Cardiac muscle cell (in vitro differentiated cells and primary cell): ENCODE measurements around the gene TLK2. TPM values are rescaled to one million over a fixed set of nuclear protein-coding genes. Genes with fewer than 3 reads are reported as not detected.
A peak's percentile ranks its signal among the peaks of the same experiment; 100 is the strongest.
"Not testable (repeated sequence)": the region's sequence is repeated elsewhere in the genome, so short reads cannot be mapped to it uniquely, and the experiment has no call there.

Experiments used
- DNase-seq, 2 donors: peaks; one replicate each; pipeline versions ENCODE4 v3.0.0 to v3.0.0-alpha.2; 2010 to 2017; ENCODE audit warnings: low read depth in 1 of 2, low spot score in 1 of 2
- H3K27ac ChIP-seq: fragments of 200-600 bp; sonication (generic); 2 replicates; pipeline ENCODE4 v1.5.1; 2016
- H3K27me3 ChIP-seq: fragments of 200-600 bp; sonication (generic); 2 replicates; pipeline ENCODE4 v1.6.0; 2016; ENCODE audit warnings: control low read depth
- H3K36me3 ChIP-seq: fragments of 200-600 bp; sonication (generic); 2 replicates; pipeline ENCODE4 v1.5.1; 2016; ENCODE audit warnings: control low read depth
- H3K4me1 ChIP-seq: fragments of 200-600 bp; sonication (generic); 2 replicates; pipeline ENCODE4 v1.8.1; 2017; ENCODE audit warnings: low read depth, mild to moderate bottlenecking, mixed run types
- H3K4me3 ChIP-seq: fragments of 200-600 bp; sonication (generic); 2 replicates; pipeline ENCODE4 v1.5.1; 2016; ENCODE audit warnings: mild to moderate bottlenecking
- H3K9me3 ChIP-seq: fragments of 200-600 bp; sonication (generic); 2 replicates; pipeline ENCODE4 v1.5.1; 2017; ENCODE audit warnings: low read depth, mild to moderate bottlenecking, control low read depth
- polyA plus RNA-seq: library from polyadenylated mRNA; unstranded; fragments of >200 nt; fragmentation: Nextera tagmentation; extraction: Ambion mirVana; gene quantifications from 2 replicates; pipeline ENCODE4 v1.2.1, GENCODE V29; 2016
- total RNA-seq: library from RNA; depleted of rRNA; stranded (reverse); fragments of >200 nt; gene quantifications from 2 replicates; pipeline ENCODE4 v1.2.3, GENCODE V29; 2016

The TLK2 gene
- total and polyA plus RNA-seq, 2 experiments from 2014 or later, result 36.8 to 43.1 TPM

DNA sequence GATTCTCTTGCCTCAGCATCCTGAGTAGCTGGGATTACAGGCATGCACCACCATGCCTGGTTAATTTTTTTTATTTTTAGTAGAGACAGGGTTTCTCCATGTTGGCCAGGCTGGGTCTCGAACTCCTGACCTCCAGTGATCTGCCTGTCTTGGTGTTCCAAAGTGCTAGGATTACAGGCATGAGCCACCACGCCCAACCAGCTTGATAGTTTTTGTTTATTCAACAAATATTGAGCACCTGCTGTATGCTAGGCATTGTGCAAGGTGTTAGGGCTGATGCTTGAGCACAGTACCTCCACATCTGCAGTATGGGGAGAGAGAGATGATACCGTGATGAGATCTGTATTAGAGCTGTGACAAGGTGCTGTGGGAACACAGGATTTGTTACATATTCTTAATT, 3.9 kb downstream of the TLK2 start:
- H3K4me3 ChIP-seq, DNase-seq, H3K4me1 ChIP-seq, H3K36me3 ChIP-seq, H3K9me3 ChIP-seq, H3K27me3 ChIP-seq: not testable (repeated sequence)
- H3K27ac ChIP-seq, result peak overlapping the region; percentile 34

DNA sequence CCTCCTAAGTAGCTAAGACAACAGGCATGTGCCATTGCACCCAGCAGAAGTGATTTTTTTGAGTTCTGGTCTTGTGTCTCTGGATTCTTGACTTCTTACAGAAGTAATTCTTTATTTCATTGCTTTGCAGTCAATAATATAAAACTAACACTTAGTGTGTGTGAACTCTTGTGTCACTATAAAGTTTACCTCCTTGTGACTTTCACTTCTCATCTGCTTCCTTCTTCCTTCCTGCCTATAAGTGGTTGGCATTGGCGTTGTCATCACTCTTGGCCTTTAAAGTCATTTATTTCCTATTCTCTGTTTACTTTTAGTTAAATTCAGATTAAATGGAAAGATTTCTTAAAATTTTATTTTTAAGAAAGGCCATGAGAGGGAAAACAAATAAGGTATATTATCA, 12.4 kb downstream of the TLK2 start:
- not testable (repeated sequence) for H3K9me3 ChIP-seq, H3K27me3 ChIP-seq, H3K36me3 ChIP-seq, H3K27ac ChIP-seq, H3K4me3 ChIP-seq, H3K4me1 ChIP-seq, DNase-seq

DNA sequence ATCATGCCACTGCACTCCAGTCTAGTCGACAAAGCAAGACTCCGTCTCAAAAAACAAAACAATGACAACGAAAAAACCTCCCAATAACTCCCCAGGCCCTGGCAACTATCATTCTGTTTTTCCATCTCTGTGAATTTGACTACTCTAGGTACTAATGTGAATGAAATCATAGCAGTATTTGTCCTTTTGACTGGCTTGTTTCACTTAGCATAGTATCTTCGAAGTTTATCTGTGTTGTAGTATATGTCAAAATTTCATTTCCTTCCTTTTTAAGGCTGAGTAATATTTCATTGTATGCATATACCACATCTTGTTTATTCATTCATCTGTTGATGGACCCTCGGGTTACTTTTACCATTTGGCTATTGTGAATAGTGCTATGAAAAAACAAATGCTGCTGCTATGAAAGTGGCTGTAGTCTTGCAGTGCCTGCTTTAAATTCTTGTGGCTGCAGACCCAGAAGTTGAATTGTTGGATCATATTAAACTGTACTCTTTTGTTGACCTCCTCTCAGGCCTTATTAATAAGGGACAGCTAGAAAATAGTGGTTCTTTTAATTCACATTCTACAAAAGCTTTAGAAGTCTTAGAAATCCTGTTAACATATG, 14.5 kb downstream of the TLK2 start:
- not testable (repeated sequence) for H3K9me3 ChIP-seq, H3K4me1 ChIP-seq, H3K4me3 ChIP-seq, H3K36me3 ChIP-seq, H3K27ac ChIP-seq, DNase-seq, H3K27me3 ChIP-seq

DNA sequence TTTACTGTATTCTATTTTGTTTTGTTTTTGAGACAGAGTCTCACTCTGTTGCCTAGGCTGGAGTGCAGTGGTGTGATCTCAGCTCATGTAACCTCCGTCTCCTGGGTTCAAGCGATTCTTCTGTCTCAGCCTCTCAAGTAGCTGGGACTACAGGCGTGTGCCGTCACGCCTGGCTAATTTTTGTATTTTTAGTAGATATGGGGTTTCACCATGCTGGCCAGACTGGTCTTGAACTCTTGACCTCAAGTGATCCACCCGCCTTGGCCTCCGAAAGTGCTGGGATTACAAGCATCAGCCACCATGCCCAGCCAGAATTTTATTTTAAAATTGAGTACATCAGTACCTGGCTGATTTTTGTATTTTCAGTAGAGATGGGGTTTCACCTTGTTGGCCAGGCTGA, 15.4 kb downstream of the TLK2 start:
- H3K36me3 ChIP-seq, H3K9me3 ChIP-seq, DNase-seq, H3K27ac ChIP-seq, H3K4me3 ChIP-seq, H3K27me3 ChIP-seq, H3K4me1 ChIP-seq: not testable (repeated sequence)

DNA sequence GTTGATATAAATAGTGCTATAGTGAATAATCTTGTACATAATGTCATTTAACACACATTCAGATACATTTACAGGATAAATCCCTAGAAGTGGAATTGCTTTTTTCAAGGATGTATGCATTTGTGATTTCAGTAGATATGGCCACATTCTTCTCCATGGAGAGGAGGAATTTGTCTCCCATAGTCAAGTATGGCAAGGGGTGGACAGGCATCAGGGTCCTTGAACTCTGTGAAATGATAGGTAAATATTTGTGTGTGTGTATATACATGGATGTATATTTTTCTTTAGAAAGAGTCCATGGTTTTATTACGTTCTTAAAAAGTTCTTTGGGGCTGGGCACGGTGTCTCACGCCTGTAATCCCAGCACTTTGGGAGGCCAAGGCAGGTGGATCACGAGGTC, 17.7 kb downstream of the TLK2 start:
- not testable (repeated sequence) for H3K4me3 ChIP-seq, H3K27me3 ChIP-seq, H3K9me3 ChIP-seq, H3K36me3 ChIP-seq, DNase-seq, H3K4me1 ChIP-seq, H3K27ac ChIP-seq

DNA sequence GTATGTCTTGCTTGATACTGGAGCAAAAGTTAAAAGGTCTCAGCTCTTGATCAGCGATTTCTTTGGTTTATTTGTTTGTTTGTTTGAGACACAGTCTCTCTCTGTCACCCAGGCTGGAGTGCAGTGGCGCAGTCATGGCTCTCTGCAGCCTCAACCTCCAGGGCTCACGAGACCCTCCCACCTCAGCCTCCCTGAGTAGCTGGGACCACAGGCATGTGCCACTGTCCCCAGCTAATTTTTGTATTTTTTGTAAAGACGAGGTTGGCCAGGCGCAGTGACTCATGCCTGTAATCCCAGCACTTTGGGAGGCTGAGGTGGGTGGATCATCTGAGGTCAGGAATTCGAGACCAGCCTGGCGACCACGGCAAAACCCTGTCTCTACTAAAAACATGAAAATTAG, 20.2 kb downstream of the TLK2 start:
- H3K27ac ChIP-seq, H3K4me3 ChIP-seq, H3K9me3 ChIP-seq, H3K27me3 ChIP-seq, H3K4me1 ChIP-seq, DNase-seq, H3K36me3 ChIP-seq: not testable (repeated sequence)

DNA sequence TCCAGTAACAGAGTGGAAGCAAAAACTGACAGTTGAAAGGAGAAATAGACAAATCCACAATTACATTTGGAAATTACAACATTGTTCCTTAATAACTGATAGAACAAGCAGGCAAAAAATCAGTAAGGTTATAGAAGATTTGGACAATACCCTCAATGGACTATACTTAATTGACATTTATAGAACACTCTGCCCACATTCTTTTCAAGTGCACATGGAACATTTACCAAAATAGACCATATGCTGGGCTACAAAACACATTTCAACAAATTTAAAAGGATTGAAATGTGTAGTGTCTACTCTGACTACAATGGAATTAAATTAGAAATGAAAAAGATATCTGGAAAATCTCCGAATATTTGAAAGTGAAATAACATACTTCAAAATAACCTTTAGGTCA, 21.8 kb downstream of the TLK2 start:
- not testable (repeated sequence) for DNase-seq, H3K4me3 ChIP-seq

DNA sequence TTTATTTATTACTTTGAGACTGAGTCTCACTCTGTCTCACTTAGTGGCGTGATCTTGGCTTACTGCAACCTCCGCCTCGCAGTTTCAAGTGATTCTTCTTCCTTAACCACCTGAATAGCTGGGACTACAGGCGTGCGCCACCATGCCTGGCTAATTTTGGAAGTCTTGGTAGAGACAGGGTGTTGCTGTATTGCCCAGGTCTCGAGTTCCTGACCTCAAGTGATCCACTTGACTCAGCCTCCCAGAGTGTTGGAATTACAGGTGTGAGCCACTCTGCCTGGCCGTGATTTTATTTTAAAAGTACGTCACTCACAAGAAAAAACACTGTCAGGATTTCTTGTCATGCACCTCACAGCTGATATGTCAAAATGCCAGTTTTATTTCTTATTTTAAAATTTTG, 26.2 kb downstream of the TLK2 start:
- DNase-seq, H3K27ac ChIP-seq, H3K9me3 ChIP-seq, H3K36me3 ChIP-seq, H3K4me1 ChIP-seq, H3K4me3 ChIP-seq, H3K27me3 ChIP-seq: not testable (repeated sequence)

More for the DNA sequence above, 21.8 kb downstream of the TLK2 start:
- not testable (repeated sequence) for H3K27me3 ChIP-seq, H3K4me1 ChIP-seq, H3K9me3 ChIP-seq, H3K27ac ChIP-seq, H3K36me3 ChIP-seq

DNA sequence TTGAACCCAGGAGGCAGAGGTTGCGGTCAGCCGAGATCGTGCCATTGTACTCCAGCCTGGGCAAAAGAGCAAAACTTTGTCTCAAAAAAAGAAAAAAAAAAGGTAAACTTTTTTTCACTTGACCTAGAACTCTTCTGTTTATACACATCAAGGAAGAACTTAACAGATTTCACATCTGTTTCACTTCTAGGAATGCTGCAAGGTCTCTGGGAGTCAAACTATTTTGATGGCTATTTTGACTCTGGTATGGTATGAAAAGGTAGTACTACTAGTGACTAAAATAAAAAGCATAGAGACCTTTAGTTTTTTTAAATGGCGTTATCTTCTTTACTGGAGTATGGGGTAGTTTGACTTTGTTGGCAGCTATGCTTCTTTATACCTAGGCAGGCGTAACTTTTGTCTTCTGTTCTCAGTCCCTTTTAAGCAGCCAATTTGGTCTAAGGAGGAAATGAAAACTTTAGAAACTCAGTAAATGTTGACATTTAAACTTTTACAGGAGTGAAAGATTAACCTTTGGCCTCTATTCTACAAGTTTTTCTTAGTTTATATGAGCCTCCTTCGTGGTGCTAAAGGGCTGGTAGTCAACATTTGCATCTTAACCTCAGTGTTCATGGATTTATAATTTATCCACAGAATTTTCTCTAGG, 28.7 kb downstream of the TLK2 start:
- not testable (repeated sequence) for H3K4me1 ChIP-seq, H3K9me3 ChIP-seq, H3K36me3 ChIP-seq, DNase-seq, H3K27me3 ChIP-seq, H3K4me3 ChIP-seq
- H3K27ac ChIP-seq, result peak overlapping the region; percentile 23

DNA sequence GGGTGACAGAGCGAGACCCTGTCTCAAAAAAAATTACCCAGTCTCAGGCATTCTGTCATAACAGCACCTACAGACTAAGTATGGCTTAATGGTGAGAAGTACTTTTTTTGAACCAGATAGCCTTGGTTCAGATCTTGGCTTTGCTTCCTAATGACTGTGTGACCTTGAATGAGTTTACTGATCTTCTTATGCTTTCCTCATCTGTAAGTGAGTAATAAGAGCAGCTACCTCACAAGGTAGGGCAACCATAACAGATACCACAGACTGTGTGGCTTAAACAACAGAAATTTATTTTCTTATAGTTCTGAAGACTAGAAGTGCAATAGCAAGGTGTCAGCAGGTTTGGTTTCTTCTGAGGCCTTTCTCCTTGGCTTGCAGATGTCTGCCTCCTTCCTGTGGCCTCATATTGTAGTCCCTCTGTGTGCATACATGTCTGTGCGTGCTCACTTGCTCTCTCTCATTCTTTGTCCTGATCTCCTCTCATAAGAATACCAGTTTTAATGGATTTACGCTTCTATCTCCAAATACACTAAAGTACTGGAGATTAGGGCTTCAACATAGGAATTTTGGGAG, 31.7 kb downstream of the TLK2 start:
- H3K36me3 ChIP-seq, DNase-seq, H3K9me3 ChIP-seq, H3K27me3 ChIP-seq, H3K4me1 ChIP-seq, H3K4me3 ChIP-seq: not testable (repeated sequence)
- H3K27ac ChIP-seq, result peak overlapping the region; percentile 39

DNA sequence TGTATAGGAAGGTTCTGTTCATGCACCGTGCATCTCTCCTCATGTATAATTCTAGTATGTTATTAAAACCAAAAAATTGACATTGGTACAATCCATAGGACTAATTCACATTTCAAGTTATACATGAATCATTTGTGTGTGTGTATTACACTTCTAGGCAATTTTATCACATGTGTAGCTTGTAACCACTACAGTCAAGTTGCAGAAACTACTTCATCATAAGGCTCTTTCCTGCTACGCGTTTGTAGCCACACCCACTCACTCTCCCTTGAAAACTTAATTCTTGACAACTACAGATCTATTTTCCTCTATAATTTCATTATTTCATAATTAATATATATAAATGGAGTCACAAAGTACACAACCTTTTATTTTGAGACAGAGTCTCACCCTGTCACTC, 32.4 kb downstream of the TLK2 start:
- H3K4me3 ChIP-seq, H3K27ac ChIP-seq, H3K9me3 ChIP-seq, H3K36me3 ChIP-seq, H3K4me1 ChIP-seq, H3K27me3 ChIP-seq, DNase-seq: not testable (repeated sequence)

DNA sequence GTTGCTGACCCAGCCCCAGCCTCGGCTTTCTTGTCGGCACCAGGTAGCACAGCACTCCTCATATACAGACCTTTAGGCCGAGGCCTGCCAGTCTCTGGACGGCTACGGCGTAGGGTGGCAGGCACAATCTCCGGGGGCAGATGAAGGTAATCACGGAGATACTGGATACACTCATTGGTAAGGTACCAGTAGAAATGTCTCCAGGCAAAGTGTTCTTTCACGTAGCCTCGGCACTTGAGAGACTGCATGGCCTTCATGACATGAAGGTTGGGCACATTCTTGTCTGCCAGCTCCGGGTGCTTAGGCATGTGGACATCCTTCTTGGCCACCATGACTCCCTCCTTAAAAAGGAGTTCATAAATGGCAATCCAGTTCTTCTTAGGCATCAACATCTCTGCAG, 37.8 kb downstream of the TLK2 start:
- H3K36me3 ChIP-seq, H3K27me3 ChIP-seq, H3K4me1 ChIP-seq, H3K9me3 ChIP-seq, H3K4me3 ChIP-seq, H3K27ac ChIP-seq, DNase-seq: not testable (repeated sequence)

DNA sequence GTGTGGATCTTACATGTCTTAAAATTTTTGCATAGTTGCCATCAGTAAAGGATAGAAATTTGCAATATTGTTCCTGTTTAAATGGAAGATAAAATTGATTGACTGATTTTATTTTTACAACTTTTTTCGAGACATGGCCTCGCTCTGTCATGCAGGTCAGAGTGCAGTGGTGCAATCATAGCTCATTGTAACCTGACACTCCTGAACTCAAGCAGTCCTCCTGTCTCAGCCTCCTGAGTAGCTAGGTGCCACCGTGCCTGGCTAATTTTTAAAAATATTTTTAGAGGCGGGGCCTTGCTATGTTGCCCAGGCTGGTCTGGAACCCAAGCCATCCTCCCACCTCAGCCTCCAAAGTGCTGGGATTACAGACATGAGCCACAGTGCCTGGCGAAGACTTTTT, 42.7 kb downstream of the TLK2 start:
- peaks cover 17% of the 10 kb centered on the region for H3K36me3 ChIP-seq
- H3K27ac ChIP-seq, H3K9me3 ChIP-seq, H3K27me3 ChIP-seq, H3K4me3 ChIP-seq, H3K4me1 ChIP-seq, DNase-seq: not testable (repeated sequence)

DNA sequence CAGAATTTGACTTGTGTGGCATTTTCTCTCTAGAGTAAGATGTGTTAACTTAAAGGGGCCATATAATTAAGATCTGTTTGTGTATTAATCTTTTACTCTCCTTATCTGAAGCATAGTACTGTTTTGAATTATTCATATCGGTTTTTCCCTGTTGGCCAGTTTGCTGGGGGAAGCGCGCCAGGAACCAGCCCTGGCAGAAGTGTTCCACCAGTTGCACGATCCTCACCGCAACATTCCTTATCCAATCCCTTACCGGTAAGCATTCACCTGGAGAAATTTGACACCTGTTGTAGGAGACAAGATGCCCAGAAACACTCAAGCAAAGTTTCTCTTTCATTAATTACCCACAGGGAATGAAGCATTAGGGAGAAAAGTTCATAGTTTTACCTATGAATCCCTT, 45.5 kb downstream of the TLK2 start:
- H3K27me3 ChIP-seq, H3K9me3 ChIP-seq, DNase-seq, H3K4me3 ChIP-seq, H3K27ac ChIP-seq, H3K4me1 ChIP-seq: not testable (repeated sequence)
- H3K36me3 ChIP-seq, result peaks cover 19% of the 10 kb centered on the region
